PC-3 (cell line): ENCODE data around the gene SKAP1.

ENCODE experiments used
- EZH2 ChIP-seq: fragments of 300-600 bp; sonication (generic); IDR thresholded peaks from one replicate; pipeline ENCODE4 v1.6.1; 2017; ENCODE audit warnings: antibody characterized with exemption, mild to moderate bottlenecking, low read length; ENCODE audit not compliant: unreplicated experiment
- TF ChIP-seq, protein P1 (sequence below): fragments of 300-600 bp; sonication (generic); conservative IDR thresholded peaks from 2 replicates; pipeline ENCODE4 v1.5.1; 2017; ENCODE audit warnings: antibody characterized with exemption, low read depth, mild to moderate bottlenecking, low read length

DNA sequence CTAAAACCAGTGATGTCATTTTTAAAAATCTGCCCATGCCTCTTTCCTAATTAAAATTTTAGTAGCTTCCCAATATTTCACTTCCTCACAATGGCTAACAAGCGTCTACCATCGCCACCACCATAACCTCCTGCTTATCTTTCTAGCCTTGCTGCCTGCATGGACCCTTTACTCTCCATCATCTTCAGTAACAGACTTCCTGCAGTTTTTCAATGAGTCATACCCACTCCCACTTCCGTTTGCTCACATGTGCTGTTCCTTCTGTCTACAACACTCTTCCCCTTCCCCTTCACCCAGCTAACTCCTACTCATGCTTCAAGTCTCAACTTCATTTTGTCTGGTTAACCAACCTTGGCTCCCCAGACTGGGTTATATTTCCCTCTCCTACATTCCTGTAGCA lies 12.8 kb upstream of the SKAP1 start:
- TF ChIP-seq, protein P1, sequence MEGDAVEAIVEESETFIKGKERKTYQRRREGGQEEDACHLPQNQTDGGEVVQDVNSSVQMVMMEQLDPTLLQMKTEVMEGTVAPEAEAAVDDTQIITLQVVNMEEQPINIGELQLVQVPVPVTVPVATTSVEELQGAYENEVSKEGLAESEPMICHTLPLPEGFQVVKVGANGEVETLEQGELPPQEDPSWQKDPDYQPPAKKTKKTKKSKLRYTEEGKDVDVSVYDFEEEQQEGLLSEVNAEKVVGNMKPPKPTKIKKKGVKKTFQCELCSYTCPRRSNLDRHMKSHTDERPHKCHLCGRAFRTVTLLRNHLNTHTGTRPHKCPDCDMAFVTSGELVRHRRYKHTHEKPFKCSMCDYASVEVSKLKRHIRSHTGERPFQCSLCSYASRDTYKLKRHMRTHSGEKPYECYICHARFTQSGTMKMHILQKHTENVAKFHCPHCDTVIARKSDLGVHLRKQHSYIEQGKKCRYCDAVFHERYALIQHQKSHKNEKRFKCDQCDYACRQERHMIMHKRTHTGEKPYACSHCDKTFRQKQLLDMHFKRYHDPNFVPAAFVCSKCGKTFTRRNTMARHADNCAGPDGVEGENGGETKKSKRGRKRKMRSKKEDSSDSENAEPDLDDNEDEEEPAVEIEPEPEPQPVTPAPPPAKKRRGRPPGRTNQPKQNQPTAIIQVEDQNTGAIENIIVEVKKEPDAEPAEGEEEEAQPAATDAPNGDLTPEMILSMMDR: no peak
- no peak for TF ChIP-seq EZH2
